AG09309 (cell line): ENCODE data around the gene DUSP22.

Experiments used
- DNase-seq: peaks from one replicate; pipeline ENCODE4 v3.0.0-alpha.2; 2010; ENCODE audit warnings: low read depth
- H3K4me3 ChIP-seq: 2 replicates; pipeline ENCODE4 v1.5.1; 2011; ENCODE audit warnings: mild to moderate bottlenecking, low read depth, low read length, moderate library complexity; ENCODE audit not compliant: control insufficient read depth
- TF ChIP-seq, protein P1 (sequence below): IDR thresholded peaks from 2 replicates; pipeline ENCODE4 v1.5.1; 2011; ENCODE audit warnings: mild to moderate bottlenecking, low read depth, low read length, inconsistent platforms; ENCODE audit not compliant: insufficient read depth, control insufficient read depth; ENCODE audit errors: missing control alignments

The DUSP22 gene

DNA sequence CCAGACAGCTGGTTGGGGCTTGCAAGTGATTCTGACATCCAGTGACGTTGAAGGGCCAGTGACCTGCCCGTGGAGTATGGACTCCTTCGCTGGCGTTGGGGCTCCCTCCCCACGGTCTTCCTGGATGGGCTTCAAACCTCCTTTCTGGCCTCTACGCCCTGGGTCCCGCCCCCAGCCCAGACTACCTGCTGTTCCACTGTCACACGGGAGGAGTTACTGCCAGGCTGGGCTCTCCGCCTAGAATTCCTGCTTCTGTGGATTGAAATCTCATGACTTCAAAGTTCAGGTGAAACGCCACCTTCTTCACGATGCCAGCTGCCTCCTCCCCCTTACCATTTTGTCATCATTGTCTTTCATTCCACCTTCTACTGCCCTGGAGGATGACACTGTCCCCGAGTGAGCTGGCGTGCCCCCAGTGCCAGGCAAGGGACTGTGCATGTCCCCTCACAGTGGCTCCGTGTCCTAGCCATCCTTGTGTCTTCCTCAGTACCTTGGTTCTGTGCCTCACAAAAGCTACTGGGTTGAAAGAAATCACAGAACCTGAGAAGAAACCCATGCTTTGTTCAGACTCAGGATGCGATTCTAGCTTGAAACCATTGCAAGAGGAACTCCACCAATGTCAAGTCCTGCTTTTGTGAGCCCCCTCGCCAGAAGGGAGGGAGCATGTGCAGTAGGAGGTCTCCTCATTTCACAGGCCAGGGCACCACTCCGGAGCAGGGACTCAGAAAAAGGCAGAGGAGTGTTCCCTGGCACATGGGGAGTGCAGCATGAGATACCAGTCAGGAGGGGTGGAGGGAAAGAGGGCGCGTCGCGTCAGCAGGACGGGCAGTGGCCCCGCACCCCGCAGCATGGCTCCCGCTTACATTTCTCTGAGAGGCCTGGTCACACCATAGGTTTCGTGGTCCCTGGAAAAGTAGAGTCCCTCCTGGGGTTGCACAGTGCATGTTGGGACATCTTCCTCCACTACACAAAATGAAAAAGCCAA, 88.2 kb downstream of the DUSP22 start:
- DNase-seq, result no peak
- TF ChIP-seq, protein P1, sequence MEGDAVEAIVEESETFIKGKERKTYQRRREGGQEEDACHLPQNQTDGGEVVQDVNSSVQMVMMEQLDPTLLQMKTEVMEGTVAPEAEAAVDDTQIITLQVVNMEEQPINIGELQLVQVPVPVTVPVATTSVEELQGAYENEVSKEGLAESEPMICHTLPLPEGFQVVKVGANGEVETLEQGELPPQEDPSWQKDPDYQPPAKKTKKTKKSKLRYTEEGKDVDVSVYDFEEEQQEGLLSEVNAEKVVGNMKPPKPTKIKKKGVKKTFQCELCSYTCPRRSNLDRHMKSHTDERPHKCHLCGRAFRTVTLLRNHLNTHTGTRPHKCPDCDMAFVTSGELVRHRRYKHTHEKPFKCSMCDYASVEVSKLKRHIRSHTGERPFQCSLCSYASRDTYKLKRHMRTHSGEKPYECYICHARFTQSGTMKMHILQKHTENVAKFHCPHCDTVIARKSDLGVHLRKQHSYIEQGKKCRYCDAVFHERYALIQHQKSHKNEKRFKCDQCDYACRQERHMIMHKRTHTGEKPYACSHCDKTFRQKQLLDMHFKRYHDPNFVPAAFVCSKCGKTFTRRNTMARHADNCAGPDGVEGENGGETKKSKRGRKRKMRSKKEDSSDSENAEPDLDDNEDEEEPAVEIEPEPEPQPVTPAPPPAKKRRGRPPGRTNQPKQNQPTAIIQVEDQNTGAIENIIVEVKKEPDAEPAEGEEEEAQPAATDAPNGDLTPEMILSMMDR, result no peak
- H3K4me3 ChIP-seq, result no peak overlapping the region

DNA sequence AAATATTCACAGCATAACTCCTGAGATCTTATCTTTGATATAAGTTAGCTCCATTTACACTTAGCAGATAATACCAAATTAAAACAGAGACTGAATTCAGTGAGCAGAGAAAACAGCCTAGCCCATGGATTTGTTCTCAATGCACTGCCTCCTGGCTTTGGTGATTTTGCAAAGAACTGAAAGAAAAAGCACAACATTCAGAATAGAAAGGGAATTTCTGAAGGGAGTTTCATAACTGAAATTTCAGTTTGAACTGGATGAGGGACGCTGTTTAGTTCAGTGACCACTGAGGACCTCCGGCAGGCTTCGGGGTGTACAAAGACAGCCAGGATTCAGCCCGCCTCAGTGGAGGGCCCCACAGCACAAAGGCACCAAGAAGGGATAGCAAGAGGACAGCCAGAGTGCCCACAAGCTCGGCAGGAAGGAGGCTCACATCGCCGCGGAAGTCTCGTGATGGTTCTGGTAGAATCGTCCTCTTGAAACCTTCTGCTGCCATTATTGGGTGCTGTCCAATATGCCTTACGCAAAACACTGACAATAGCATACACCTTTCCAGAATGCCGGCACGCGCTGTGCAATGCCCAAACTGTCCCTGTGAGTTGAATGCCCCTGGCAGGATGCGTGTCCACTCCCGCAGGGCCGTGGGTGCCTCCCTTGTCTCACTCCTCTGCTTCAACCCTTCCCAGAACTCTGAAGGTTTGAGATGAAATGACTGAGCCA, 89.6 kb downstream of the DUSP22 start:
- TF ChIP-seq, protein P1, result no peak
- no peak for DNase-seq
- H3K4me3 ChIP-seq, result no peak overlapping the region

DNA sequence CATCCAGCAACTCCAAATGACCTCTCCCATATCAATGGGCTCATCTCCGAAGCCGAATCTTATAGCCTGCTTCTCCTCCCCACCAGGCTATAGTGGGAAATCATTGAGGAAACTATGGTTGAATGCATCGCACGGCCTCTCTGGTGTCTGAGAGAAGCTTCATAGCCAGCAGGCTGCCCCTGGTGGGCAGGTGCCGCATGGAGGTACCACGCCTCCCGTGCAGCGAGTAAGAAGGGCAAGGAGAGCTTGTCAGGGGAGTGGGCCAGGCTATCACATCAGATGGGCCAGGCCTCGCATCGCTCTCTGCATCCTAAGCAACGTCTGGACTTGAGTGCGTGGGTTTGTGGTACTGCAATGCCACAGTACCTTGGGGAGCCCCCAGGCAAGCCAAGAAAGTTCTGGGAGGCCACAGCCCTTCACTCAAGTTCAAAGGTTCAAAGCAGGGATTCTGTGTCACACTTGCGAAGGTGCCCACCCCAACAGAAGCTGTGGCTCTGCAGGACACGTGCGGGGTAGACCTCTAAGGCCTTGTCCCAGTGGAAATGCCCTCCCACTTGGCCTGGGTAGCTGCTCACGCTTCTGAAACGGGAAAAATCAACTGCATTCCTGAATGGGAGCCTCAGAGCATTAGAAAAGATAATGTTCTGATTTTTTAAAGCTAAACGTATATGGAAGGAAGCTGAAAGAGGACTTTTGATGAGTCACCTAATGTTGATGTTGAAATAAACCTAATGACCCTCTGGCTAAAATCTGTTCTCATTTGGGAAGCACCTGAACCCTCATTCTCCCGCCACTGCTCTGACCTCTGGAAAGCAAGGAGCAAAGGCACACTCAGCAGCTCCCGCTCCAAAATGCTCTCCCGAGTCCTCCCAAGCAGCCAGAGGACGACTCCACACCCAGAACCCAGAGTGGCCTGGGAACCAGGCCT, 90.9 kb downstream of the DUSP22 start:
- no peak for DNase-seq
- H3K4me3 ChIP-seq, result no peak overlapping the region
- TF ChIP-seq, protein P1, result no peak

DNA sequence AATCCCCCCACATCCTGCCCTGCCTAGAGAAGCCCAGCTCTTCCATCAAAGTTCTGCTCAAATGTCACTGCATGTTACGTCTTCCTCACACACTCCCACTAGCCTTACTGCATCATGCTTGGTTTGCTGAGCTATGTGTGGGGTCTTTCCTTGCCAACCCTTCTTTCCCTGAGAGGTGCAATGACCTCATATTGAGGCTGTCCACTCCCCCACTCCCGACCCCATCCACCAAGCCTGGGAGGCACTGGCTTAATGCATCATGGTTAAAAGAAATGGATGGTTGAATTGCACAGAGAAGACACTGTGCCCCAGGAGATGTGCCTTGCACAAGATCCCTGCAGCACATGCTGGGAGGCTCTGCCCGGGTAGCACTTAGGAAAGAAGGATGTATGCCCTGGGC, 91.6 kb downstream of the DUSP22 start:
- DNase-seq, result no peak
- H3K4me3 ChIP-seq, result no peak overlapping the region
- TF ChIP-seq, protein P1, result no peak

DNA sequence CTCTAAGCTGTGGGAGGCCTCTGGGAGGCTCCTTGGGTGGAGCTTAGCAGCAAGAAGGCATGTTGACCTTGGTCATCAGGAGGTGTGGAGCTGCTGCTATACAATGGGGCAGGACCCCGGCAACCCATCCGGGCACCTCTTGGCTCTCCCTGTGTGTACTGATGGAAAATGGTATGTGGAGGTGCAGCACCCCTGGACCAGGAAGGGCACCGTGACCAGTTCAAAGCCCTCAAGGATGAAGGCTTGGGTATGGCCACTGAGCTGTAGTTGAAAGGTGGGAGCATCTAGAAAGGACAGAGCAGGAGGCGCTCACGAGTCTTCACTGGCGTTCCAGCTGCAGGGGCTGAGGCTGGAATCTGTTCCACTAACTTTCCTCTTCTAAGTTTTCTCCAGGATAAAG, 92.6 kb downstream of the DUSP22 start:
- TF ChIP-seq, protein P1, result no peak
- H3K4me3 ChIP-seq, result no peak overlapping the region
- no peak for DNase-seq

DNA sequence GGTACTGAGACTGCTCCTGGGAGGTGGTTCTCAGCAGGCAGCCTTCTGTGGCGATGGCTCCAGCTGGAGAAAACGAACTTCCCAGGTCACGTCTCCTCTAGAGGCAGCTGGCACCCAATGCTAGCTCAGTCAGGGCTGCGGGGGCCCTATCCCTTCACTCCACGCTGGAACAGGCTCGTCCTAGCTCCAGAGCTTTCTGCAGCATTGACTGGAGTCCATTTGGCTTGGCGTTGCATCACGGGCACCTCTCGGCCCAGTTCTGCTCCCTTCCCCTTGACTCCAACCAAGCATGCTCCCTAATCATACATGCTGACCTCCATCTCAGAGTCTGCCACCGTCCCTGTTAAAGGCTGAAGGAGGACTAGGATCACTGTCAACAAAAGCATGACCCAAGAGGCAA, 93.3 kb downstream of the DUSP22 start:
- TF ChIP-seq, protein P1, result no peak
- H3K4me3 ChIP-seq, result no peak overlapping the region
- no peak for DNase-seq
